Activated naive CD4-positive, alpha-beta T cell treated with anti-CD3 and anti-CD28 coated beads, Interleukin-2, amount 50 U/mL, for 72 hours (primary cell): ENCODE data around the gene PTGIR. TPM values are rescaled to one million over a fixed set of nuclear protein-coding genes. Genes with fewer than 3 reads are reported as not detected.
A peak's percentile ranks its signal among the peaks of the same experiment; 100 is the strongest.

Experiments used
- ATAC-seq, 2 donors: fragments of 150-1000 bp; cut with Tn5 transposase; 2 replicates each; pipeline ENCODE4 v1.10.0; 2021; ENCODE audit warnings: mild to moderate bottlenecking in 2 of 2, moderate library complexity in 2 of 2
- DNase-seq, 2 donors: peaks; one replicate each; pipeline ENCODE4 v3.0.0; 2021 to 2022; ENCODE audit warnings: low spot score in 2 of 2
- H3K27ac Mint-ChIP-seq, 2 donors: one replicate each; pipeline ENCODE4 v1.8.0; 2022; ENCODE audit warnings: mild to moderate bottlenecking in 2 of 2, mixed read lengths in 2 of 2
- H3K36me3 Mint-ChIP-seq, 2 donors: one replicate each; pipeline ENCODE4 v1.8.0; 2022; ENCODE audit warnings: mixed read lengths in 2 of 2
- H3K9me3 Mint-ChIP-seq, 2 donors: one replicate each; pipeline ENCODE4 v1.8.0; 2022; ENCODE audit warnings: mixed read lengths in 2 of 2
- total RNA-seq, 2 donors: library from RNA; stranded (reverse); gene quantifications; one replicate each; pipeline ENCODE4 v1.2.3, GENCODE V29; 2022

The PTGIR gene
- total RNA-seq, 2 donors from 2014 or later: 14.7 to 38.0 TPM

DNA sequence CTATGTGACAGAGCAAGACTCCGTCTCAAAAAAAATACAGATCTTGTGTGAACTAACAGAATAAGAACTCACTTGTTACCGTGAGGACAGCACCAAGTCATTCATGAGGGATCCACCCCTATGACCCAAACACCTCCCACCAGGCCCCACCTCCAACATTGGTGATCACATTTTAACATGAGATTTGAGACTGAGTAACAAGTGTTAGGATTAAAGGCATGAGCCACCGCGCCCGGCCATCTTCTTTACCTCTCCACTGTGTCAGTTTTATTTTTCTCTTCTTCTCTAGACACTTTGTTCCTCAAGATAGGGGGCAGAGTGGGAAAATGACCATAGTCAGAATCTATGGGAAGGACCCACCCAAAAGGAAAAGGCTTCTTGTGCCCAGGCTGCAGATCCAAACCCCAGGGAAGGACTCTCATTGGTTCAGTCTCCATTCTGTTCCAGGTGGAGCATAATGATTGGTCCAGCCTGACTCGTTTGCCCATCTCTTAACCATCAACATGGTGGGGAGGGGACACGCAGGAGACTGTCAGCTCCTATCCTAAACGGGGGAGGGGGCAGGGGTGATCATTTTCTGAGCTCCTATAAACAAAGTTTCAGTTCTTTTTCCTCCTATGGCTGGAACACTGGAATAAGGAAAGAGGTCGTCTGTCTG, 25.0 kb downstream of the PTGIR start:
- peaks cover 30 to 37% of the 10 kb centered on the region in 2 donors for H3K36me3 Mint-ChIP-seq
- H3K27ac Mint-ChIP-seq: peak overlapping the region; percentile 100
- no peak for ATAC-seq
- peaks cover 0 to 12% of the 10 kb centered on the region in 2 donors for H3K9me3 Mint-ChIP-seq
- no peak for DNase-seq

GRCh38 chr19:46598372-46598917, 26.4 kb downstream of the PTGIR start:
- Mint-ChIP-seq H3K36me3 (peaks cover 28 to 36% of the 10 kb centered on the region in 2 donors), H3K27ac (peak overlapping the region in 1 of 2 donors; percentile 51), H3K9me3 (peaks cover 0 to 12% of the 10 kb centered on the region in 2 donors)
- DNase-seq (no peak), ATAC-seq (no peak)

GRCh38 chr19:46596008-46596407, 28.9 kb downstream of the PTGIR start:
- no peak for ATAC-seq
- Mint-ChIP-seq H3K27ac (no peak overlapping the region), H3K36me3 (peaks cover 6 to 20% of the 10 kb centered on the region in 2 donors), H3K9me3 (peaks cover 0 to 12% of the 10 kb centered on the region in 2 donors)
- DNase-seq: no peak

DNA sequence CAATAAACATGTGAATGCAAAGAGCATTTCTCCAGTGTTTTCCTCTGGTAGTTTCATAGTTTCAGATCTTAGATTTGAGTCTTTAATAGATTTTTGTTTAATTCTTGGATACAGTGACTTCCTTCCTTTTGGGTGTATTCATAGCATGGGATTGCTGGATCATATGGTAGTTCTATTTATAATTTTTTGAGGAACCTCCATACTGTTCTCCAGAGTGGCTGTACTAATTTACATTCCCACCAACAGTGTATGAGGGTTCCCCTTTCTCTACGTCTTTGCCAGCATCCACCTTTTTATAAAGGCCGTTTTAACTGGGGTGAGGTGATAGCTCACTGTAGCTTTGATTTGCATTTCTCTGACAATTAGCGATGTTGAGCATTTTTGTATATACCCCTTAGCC, 33.0 kb downstream of the PTGIR start:
- ATAC-seq (no peak), DNase-seq (no peak)
- Mint-ChIP-seq H3K9me3 (no peaks in the 10 kb centered on the region), H3K36me3 (no peaks in the 10 kb centered on the region), H3K27ac (no peak overlapping the region)

- ATAC-seq (no peak), DNase-seq (peak in 1 of 2 donors; percentile 4)
- no peak overlapping the region for H3K27ac Mint-ChIP-seq
- no peaks in the 10 kb centered on the region for H3K9me3 Mint-ChIP-seq
- H3K36me3 Mint-ChIP-seq: no peaks in the 10 kb centered on the region
Observed at GRCh38 chr19:46591254-46591653, 33.6 kb downstream of the PTGIR start.

GRCh38 chr19:46587861-46588260, 37.0 kb downstream of the PTGIR start:
- Mint-ChIP-seq H3K9me3 (no peaks in the 10 kb centered on the region), H3K27ac (no peak overlapping the region), H3K36me3 (no peaks in the 10 kb centered on the region)
- DNase-seq (peak in 1 of 2 donors; percentile 0), ATAC-seq (no peak)

DNA sequence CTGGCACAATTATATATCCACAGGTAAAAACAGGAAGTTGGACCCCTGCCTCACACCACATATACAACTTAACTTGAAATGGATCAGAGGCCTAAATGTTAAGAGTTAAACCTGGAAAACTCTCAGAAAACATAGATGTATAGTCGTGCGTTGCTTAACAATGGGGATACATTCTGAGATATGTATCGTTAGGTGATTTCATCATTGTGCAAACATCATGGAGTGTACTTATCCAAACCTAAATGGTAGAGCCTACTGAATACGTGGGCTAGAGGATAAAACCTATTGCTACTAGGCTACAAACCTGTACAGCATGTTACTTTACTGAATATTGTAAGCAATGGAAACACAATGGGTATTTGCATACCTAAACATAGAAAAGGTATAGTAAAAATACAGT, 38.6 kb downstream of the PTGIR start:
- no peak overlapping the region for H3K27ac Mint-ChIP-seq
- DNase-seq (no peak), ATAC-seq (no peak)
- no peaks in the 10 kb centered on the region for H3K36me3 Mint-ChIP-seq
- no peaks in the 10 kb centered on the region for H3K9me3 Mint-ChIP-seq

DNA sequence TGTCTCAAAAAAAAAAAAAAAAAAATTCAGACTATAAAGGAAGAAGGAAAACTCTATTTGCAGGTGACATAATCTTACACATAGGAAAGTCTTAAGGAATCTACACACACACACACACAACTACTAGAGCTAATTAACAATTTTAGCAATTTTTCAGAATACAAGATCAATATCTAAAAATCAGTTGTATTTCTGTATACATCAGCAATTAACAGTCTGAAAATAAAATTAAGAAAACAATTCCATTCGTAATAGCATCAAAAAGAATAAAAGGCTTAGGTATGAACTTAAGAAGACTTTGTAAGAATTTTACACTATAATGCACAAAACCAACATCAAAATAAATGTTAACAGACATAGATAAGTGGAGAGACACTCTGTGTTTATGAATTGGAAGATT, 39.4 kb downstream of the PTGIR start:
- Mint-ChIP-seq H3K9me3 (no peaks in the 10 kb centered on the region), H3K27ac (no peak overlapping the region), H3K36me3 (no peaks in the 10 kb centered on the region)
- ATAC-seq: no peak
- DNase-seq: no peak

GRCh38 chr19:46580247-46580646, 44.6 kb downstream of the PTGIR start:
- DNase-seq (no peak), ATAC-seq (no peak)
- no peak overlapping the region for H3K27ac Mint-ChIP-seq
- H3K9me3 Mint-ChIP-seq: no peaks in the 10 kb centered on the region
- no peaks in the 10 kb centered on the region for H3K36me3 Mint-ChIP-seq

GRCh38 chr19:46579361-46579879, 45.5 kb downstream of the PTGIR start:
- Mint-ChIP-seq H3K9me3 (no peaks in the 10 kb centered on the region), H3K36me3 (no peaks in the 10 kb centered on the region), H3K27ac (no peak overlapping the region)
- ATAC-seq: peak in 1 of 2 donors; percentile 65
- DNase-seq: peak in 1 of 2 donors; percentile 57

- Mint-ChIP-seq H3K36me3 (no peaks in the 10 kb centered on the region), H3K27ac (no peak overlapping the region), H3K9me3 (no peaks in the 10 kb centered on the region)
- ATAC-seq (no peak), DNase-seq (no peak)
Observed at GRCh38 chr19:46578450-46578849, 46.4 kb downstream of the PTGIR start.

- peak in 1 of 2 donors; percentile 10 for DNase-seq
- Mint-ChIP-seq H3K27ac (peak overlapping the region in 1 of 2 donors; percentile 1), H3K36me3 (no peaks in the 10 kb centered on the region), H3K9me3 (no peaks in the 10 kb centered on the region)
- ATAC-seq: peak; percentile 41 to 62
Observed at GRCh38 chr19:46574533-46574932, 50.4 kb downstream of the PTGIR start.

- Mint-ChIP-seq H3K36me3 (no peaks in the 10 kb centered on the region), H3K27ac (peak overlapping the region in 1 of 2 donors; percentile 1), H3K9me3 (no peaks in the 10 kb centered on the region)
- no peak for DNase-seq
- ATAC-seq: no peak
Observed at GRCh38 chr19:46573679-46574498, 51.0 kb downstream of the PTGIR start.

DNA sequence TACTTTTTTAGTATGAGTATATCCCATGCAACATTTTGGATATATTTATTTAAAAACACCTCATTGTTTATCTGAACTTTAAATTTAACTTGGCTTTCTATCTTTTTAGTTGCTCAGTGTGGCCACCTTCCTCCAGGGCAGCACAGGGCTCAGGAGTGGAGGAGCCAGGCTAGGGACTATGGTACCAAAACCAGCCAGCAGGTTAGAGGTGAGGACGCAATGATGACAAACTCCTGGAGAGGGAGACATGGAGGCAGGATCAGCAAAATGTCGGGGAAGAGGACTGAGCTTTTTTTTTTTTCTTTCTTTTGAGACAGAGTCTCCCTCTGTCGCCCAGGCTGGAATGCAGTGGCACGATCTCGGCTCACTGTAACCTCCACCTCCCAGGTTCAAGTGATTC, 53.4 kb downstream of the PTGIR start:
- Mint-ChIP-seq H3K27ac (no peak overlapping the region), H3K9me3 (no peaks in the 10 kb centered on the region), H3K36me3 (no peaks in the 10 kb centered on the region)
- no peak for DNase-seq
- ATAC-seq: peak in 1 of 2 donors; percentile 53
